IMR-90 (cell line): Measurements from ENCODE around the gene GMCL2. TPM values are rescaled to one million over a fixed set of nuclear protein-coding genes. Genes with fewer than 3 reads are reported as not detected.

ENCODE experiments used
- ATAC-seq: fragments of 200-7000 bp; cut with Tn5 transposase; 2 replicates; pipeline ENCODE4 v1.9.1; 2020; ENCODE audit warnings: low read depth, mild to moderate bottlenecking, moderate library complexity
- BruUV-seq: library from RNA; stranded (reverse); fragments of 400-500 nt; replicated peaks from 2 replicates; lab custom pipeline; 2021; lab: Mats Ljungman, UMichigan
- CTCF ChIA-PET: fragments of 300-600 bp; formaldehyde crosslinking; extraction: SDS; loops from one replicate; lab custom pipeline; 2021; ENCODE audit warnings: antibody characterized with exemption; lab: Yijun Ruan, JAX
- POLR2A ChIA-PET: fragments of 300-600 bp; sonication (Branson Sonifier 250); formaldehyde crosslinking; loops from one replicate; lab custom pipeline; 2022; ENCODE audit warnings: antibody characterized with exemption; ENCODE audit not compliant: unreplicated experiment; lab: Charles Lee
- DNase-seq: peaks from one replicate; pipeline ENCODE4 v3.0.0; 2013
- H2AFZ ChIP-seq: replicated peaks from 2 replicates; pipeline ENCODE3; 2013; ENCODE audit warnings: low read length, mild to moderate bottlenecking; ENCODE audit not compliant: poor library complexity
- H2AK5ac ChIP-seq: 2 replicates; pipeline ENCODE4 v1.6.1; 2013; ENCODE audit warnings: low read depth, low read length, inconsistent platforms
- H2AK9ac ChIP-seq: replicated peaks from 2 replicates; pipeline ENCODE3; 2013; ENCODE audit warnings: mild to moderate bottlenecking, low read depth, low read length, moderate library complexity; ENCODE audit not compliant: poor library complexity
- H2BK120ac ChIP-seq: 2 replicates; pipeline ENCODE4 v1.6.1; 2013; ENCODE audit warnings: low read depth, low read length, inconsistent platforms
- H2BK15ac ChIP-seq: 3 replicates; pipeline ENCODE4 v1.6.1; 2013; ENCODE audit warnings: low read depth, low read length, inconsistent platforms
- H2BK20ac ChIP-seq: 2 replicates; pipeline ENCODE4 v1.6.1; 2013; ENCODE audit warnings: low read depth, mild to moderate bottlenecking, inconsistent platforms, low read length, moderate library complexity
- H2BK5ac ChIP-seq: 2 replicates; pipeline ENCODE4 v1.6.1; 2013; ENCODE audit warnings: mild to moderate bottlenecking, low read depth, low read length, inconsistent platforms; ENCODE audit not compliant: poor library complexity, severe bottlenecking
- H3K14ac ChIP-seq: replicated peaks from 2 replicates; pipeline ENCODE4 v1.6.1; 2013; ENCODE audit warnings: low read depth, low read length, inconsistent platforms
- H3K18ac ChIP-seq: 2 replicates; pipeline ENCODE4 v1.6.1; 2013; ENCODE audit warnings: low read depth, low read length, control low read depth
- H3K23ac ChIP-seq: 2 replicates; pipeline ENCODE4 v1.6.1; 2013; ENCODE audit warnings: low read depth, low read length, inconsistent platforms
- H3K27ac ChIP-seq: 2 replicates; pipeline ENCODE4 v1.5.1; 2013; ENCODE audit warnings: mild to moderate bottlenecking, control low read depth, low read length; ENCODE audit not compliant: insufficient read depth
- H3K27me3 ChIP-seq: 2 replicates; pipeline ENCODE4 v1.6.1; 2013; ENCODE audit warnings: low read length; ENCODE audit not compliant: control insufficient read depth, insufficient read depth
- H3K36me3 ChIP-seq: 2 replicates; pipeline ENCODE4 v1.6.1; 2013; ENCODE audit warnings: low read length, mixed read lengths; ENCODE audit not compliant: control insufficient read depth, insufficient read depth
- H3K4ac ChIP-seq: 2 replicates; pipeline ENCODE4 v1.6.1; 2013; ENCODE audit warnings: low read depth, low read length, inconsistent platforms
- H3K4me1 ChIP-seq: 2 replicates; pipeline ENCODE4 v1.6.1; 2013; ENCODE audit warnings: low read length, mixed read lengths; ENCODE audit not compliant: control insufficient read depth, insufficient read depth
- H3K4me2 ChIP-seq: 2 replicates; pipeline ENCODE4 v1.6.1; 2013; ENCODE audit warnings: low read depth, mild to moderate bottlenecking, control low read depth, low read length, moderate library complexity
- H3K4me3 ChIP-seq: 2 replicates; pipeline ENCODE4 v1.5.1; 2013; ENCODE audit warnings: low read depth, mild to moderate bottlenecking, control low read depth, low read length, moderate library complexity; ENCODE audit not compliant: insufficient read depth
- H3K56ac ChIP-seq: 2 replicates; pipeline ENCODE4 v1.6.1; 2013; ENCODE audit warnings: low read length, inconsistent platforms; ENCODE audit not compliant: insufficient read depth; ENCODE audit errors: extremely low read depth
- H3K79me1 ChIP-seq, 2 experiments: 2 replicates each; pipeline ENCODE4 v1.6.1; 2013; ENCODE audit warnings: low read length in 2 of 2, inconsistent platforms in 1 of 2, low read depth in 1 of 2
- H3K9ac ChIP-seq: 2 replicates; pipeline ENCODE4 v1.6.1; 2013; ENCODE audit warnings: low read depth, low read length, control low read depth
- H3K9me1 ChIP-seq: 2 replicates; pipeline ENCODE4 v1.6.1; 2013; ENCODE audit warnings: low read length, inconsistent platforms; ENCODE audit not compliant: insufficient read depth
- H3K9me3 ChIP-seq: 2 replicates; pipeline ENCODE4 v1.6.1; 2013; ENCODE audit warnings: low read length; ENCODE audit not compliant: control insufficient read depth, insufficient read depth
- H4K20me1 ChIP-seq: 2 replicates; pipeline ENCODE4 v1.6.1; 2013; ENCODE audit warnings: low read length, inconsistent platforms; ENCODE audit not compliant: insufficient read depth
- H4K5ac ChIP-seq: 2 replicates; pipeline ENCODE4 v1.6.1; 2013; ENCODE audit warnings: mild to moderate bottlenecking, low read depth, low read length, control low read depth
- H4K8ac ChIP-seq, 2 experiments: 2 replicates each; pipeline ENCODE4 v1.6.1; 2013; ENCODE audit warnings: low read depth in 2 of 2, low read length in 2 of 2, control low read depth in 1 of 2, inconsistent platforms in 1 of 2
- H4K91ac ChIP-seq: 2 replicates; pipeline ENCODE4 v1.6.1; 2013; ENCODE audit warnings: low read depth, low read length, inconsistent platforms; ENCODE audit not compliant: insufficient read depth
- FOS ChIP-seq: fragments of 150-350 bp; IDR thresholded peaks from 2 replicates; pipeline ENCODE4 v1.6.1; 2016; ENCODE audit warnings: low read depth, low read length
- WGBS, 2 experiments: methylation state at CpG; one replicate each; pipeline versions ENCODE4 v1.1.5 to v1.1.7; 2013; ENCODE audit warnings: missing lambda C conversion rate in 2 of 2; ENCODE audit not compliant: insufficient read length in 1 of 2; ENCODE audit errors: extremely low coverage in 2 of 2; 5-methylcytosine and 5-hydroxymethylcytosine counted together
- dilution Hi-C: fragments of 300-500 bp; cut with HindIII; formaldehyde crosslinking; loops from one replicate; pipeline ENCODE4 v1.14.3; 2018; ENCODE audit warnings: low sequenced_read_pairs; ENCODE audit not compliant: unreplicated experiment
- in situ Hi-C: fragments of 300-500 bp; cut with MboI; formaldehyde crosslinking; loops from 3 replicates; pipeline ENCODE4 v1.14.3; 2019; ENCODE audit warnings: low sequenced_read_pairs, inconsistent platforms, mixed read lengths
- intact Hi-C: fragments of 100-400 bp; cut with micrococcal nuclease; formaldehyde crosslinking; loops from 2 replicates; pipeline ENCODE4 v1.10.0; 2022
- polyA plus RNA-seq, 3 experiments: library from polyadenylated mRNA; depleted of rRNA; stranded (reverse); fragments of >200 nt; gene quantifications; 2 replicates each; pipeline ENCODE4 v1.2.3, GENCODE V29; 2012; ENCODE audit warnings: low replicate concordance in 1 of 3
- total RNA-seq: library from RNA; depleted of rRNA; stranded (reverse); fragments of >200 nt; gene quantifications from 2 replicates; pipeline ENCODE4 v1.2.3, GENCODE V29; 2012
- TF ChIP-seq, protein P1 (sequence below): conservative IDR thresholded peaks from 2 replicates; pipeline ENCODE4 v1.5.1; 2012; ENCODE audit warnings: mild to moderate bottlenecking, low read depth, low read length, improper control_type of control experiment

GMCL2 gene
- total and polyA plus RNA-seq, 2 of the 4 experiments (the other 2 are of a cell fraction), result not detected

DNA sequence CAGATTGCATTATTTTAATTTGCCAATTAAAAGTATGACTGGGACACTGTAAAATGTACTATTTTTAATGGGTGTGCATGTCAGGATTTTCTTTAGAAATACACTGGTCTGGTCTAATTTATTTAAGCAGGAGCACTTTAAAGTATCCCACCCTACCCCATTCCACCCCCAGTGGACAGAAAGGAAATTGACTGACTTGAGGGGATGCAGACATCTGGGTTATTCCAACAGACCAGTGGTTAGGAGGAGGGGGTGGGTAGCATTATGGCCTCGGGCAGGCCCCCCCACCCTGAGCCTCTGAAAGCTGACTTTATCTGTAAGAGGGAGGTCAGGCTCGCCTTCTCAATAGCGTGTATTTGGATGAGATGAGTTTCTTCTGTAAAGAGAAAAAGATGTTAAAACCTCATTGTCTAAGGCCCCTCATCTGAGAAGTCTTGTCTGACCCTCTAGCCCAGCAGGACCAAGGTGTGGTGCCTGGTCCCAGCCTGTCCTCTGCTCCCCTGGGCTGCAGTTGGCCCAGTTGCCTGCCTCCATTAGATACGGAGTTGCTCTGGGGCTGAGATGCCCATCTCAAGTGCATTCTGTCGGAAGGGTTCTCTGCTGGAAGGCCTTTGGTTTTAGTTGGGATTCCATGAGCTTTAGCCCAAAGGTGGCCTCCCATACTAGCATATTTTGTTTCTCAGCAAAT, 21.5 kb upstream of the GMCL2 start:
- dilution Hi-C loops (no loop called here), intact Hi-C loops (no loop called here), in situ Hi-C loops (no loop called here)
- POLR2A ChIA-PET, result no interaction called here
- Histone ChIP-seq H4K8ac (no peak overlapping the region), H3K9me1 (peaks cover 26% of the 10 kb centered on the region), H2BK15ac (no peak overlapping the region), H3K4me1 (peaks cover 7% of the 10 kb centered on the region), H3K14ac (no peak overlapping the region), H2AK9ac (no peak overlapping the region), H2AFZ (no peak overlapping the region), H4K91ac (no peak overlapping the region), H2BK20ac (no peak overlapping the region), H3K79me1 (peaks cover 29 to 73% of the 10 kb centered on the region in 2 experiments), H3K27ac (no peak overlapping the region), H3K9me3 (no peaks in the 10 kb centered on the region), H2BK120ac (no peak overlapping the region), H3K56ac (no peak overlapping the region), H2BK5ac (no peak overlapping the region), H3K27me3 (no peaks in the 10 kb centered on the region), H3K4ac (no peak overlapping the region), H2AK5ac (no peak overlapping the region), H3K9ac (no peak overlapping the region), H3K4me3 (no peak overlapping the region), H3K18ac (no peak overlapping the region), H4K5ac (no peak overlapping the region), H3K23ac (no peak overlapping the region), H4K20me1 (peaks cover 74% of the 10 kb centered on the region), H3K4me2 (no peak overlapping the region), H3K36me3 (peaks cover 68% of the 10 kb centered on the region)
- ATAC-seq, result no peak
- BruUV-seq, result no TSS peak
- DNase-seq, result no peak
- no CpG with 5 or more reads among the region's 5 CpGs for WGBS, 2 experiments
- no peak for TF ChIP-seq FOS
- TF ChIP-seq, protein P1, sequence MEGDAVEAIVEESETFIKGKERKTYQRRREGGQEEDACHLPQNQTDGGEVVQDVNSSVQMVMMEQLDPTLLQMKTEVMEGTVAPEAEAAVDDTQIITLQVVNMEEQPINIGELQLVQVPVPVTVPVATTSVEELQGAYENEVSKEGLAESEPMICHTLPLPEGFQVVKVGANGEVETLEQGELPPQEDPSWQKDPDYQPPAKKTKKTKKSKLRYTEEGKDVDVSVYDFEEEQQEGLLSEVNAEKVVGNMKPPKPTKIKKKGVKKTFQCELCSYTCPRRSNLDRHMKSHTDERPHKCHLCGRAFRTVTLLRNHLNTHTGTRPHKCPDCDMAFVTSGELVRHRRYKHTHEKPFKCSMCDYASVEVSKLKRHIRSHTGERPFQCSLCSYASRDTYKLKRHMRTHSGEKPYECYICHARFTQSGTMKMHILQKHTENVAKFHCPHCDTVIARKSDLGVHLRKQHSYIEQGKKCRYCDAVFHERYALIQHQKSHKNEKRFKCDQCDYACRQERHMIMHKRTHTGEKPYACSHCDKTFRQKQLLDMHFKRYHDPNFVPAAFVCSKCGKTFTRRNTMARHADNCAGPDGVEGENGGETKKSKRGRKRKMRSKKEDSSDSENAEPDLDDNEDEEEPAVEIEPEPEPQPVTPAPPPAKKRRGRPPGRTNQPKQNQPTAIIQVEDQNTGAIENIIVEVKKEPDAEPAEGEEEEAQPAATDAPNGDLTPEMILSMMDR, result 0 out of 2 replicates have a peak, but pooled peaks have one; percentile 21
- CTCF ChIA-PET, result interaction anchor here (0.5 kb wide), 1 partner anchor 12 kb away, joined by 3 read pairs; no protein-coding TSS in a partner anchor
